CD4-positive, CD25-positive, alpha-beta regulatory T cell (primary cell): ENCODE results near the gene FOXJ2. TPM values are rescaled to one million over a fixed set of nuclear protein-coding genes. Genes with fewer than 3 reads are reported as not detected.

ENCODE experiments used
- ATAC-seq, 2 donors: fragments of 150-1000 bp; cut with Tn5 transposase; one replicate each; pipeline ENCODE4 v1.10.0; 2021; ENCODE audit warnings: low read depth in 2 of 2, moderate number of reproducible peaks in 2 of 2, moderate library complexity in 1 of 2
- DNase-seq, 3 donors: peaks; one replicate each; pipeline versions ENCODE4 v3.0.0 to v3.0.0-alpha.2; 2012 to 2022; ENCODE audit warnings: mixed read lengths in 1 of 3
- H3K27ac ChIP-seq: one replicate; pipeline ENCODE4 v1.7.0; 2013; ENCODE audit warnings: mild to moderate bottlenecking, low read length; ENCODE audit not compliant: insufficient read depth, poor library complexity, severe bottlenecking
- H3K27me3 ChIP-seq: one replicate; pipeline ENCODE4 v1.7.0; 2013; ENCODE audit warnings: low read length; ENCODE audit not compliant: control insufficient read depth, insufficient read depth
- H3K36me3 ChIP-seq: one replicate; pipeline ENCODE4 v1.7.0; 2013; ENCODE audit warnings: mild to moderate bottlenecking, low read length, moderate library complexity; ENCODE audit not compliant: control insufficient read depth, insufficient read depth
- H3K4me1 ChIP-seq: 2 replicates; pipeline ENCODE4 v1.7.0; 2013; ENCODE audit warnings: mild to moderate bottlenecking, low read length; ENCODE audit not compliant: insufficient read depth, control insufficient read depth, poor library complexity, severe bottlenecking
- H3K4me3 ChIP-seq: one replicate; pipeline ENCODE4 v1.7.0; 2013; ENCODE audit warnings: low read depth, mild to moderate bottlenecking, low read length, moderate library complexity
- H3K9me3 ChIP-seq, 2 experiments: 1 replicate in 1 of 2; 2 replicates in 1 of 2; pipeline ENCODE4 v1.7.0; 2013; ENCODE audit warnings: low read length in 2 of 2, mild to moderate bottlenecking in 1 of 2, moderate library complexity in 1 of 2; ENCODE audit not compliant: control insufficient read depth in 2 of 2
- H3K27ac Mint-ChIP-seq, 3 donors: one replicate each; pipeline ENCODE4 v1.8.0; 2020 to 2022; ENCODE audit warnings: mild to moderate bottlenecking in 3 of 3, mixed read lengths in 3 of 3, moderate library complexity in 2 of 3
- H3K27me3 Mint-ChIP-seq: one replicate; pipeline ENCODE4 v1.8.0; 2022; ENCODE audit warnings: mild to moderate bottlenecking, mixed read lengths
- H3K36me3 Mint-ChIP-seq: one replicate; pipeline ENCODE4 v1.8.0; 2020; ENCODE audit warnings: mixed read lengths
- H3K4me1 Mint-ChIP-seq, 4 donors: one replicate each; pipeline ENCODE4 v1.8.0; 2020 to 2022; ENCODE audit warnings: mixed read lengths in 4 of 4, mild to moderate bottlenecking in 1 of 4
- H3K4me3 Mint-ChIP-seq, 4 donors: one replicate each; pipeline ENCODE4 v1.8.0; 2020 to 2022; ENCODE audit warnings: mild to moderate bottlenecking in 4 of 4, mixed read lengths in 4 of 4, moderate library complexity in 3 of 4
- H3K9me3 Mint-ChIP-seq, 7 donors: one replicate each; pipeline ENCODE4 v1.8.0; 2020 to 2022; ENCODE audit warnings: mixed read lengths in 7 of 7, mild to moderate bottlenecking in 3 of 7, moderate library complexity in 2 of 7
- polyA plus RNA-seq, 4 donors: library from polyadenylated mRNA; unstranded; fragments of 300-500 nt; fragmentation: Illumina TruSeq; gene quantifications; one replicate each; pipeline ENCODE4 v1.2.3, GENCODE V29; 2021
- total RNA-seq: library from RNA; stranded (reverse); gene quantifications from one replicate; pipeline ENCODE4 v1.2.3, GENCODE V29; 2022

FOXJ2 gene
- total and polyA plus RNA-seq, 5 donors from 2014 or later: 6.6 to 26.1 (median 8.4) TPM

- H3K9me3 Mint-ChIP-seq: peaks cover 0 to 2% (median 0%) of the 10 kb centered on the region in 7 donors
- no peaks in the 10 kb centered on the region for H3K9me3 ChIP-seq
- H3K27me3 Mint-ChIP-seq: peaks cover 6% of the 10 kb centered on the region
- no peaks in the 10 kb centered on the region for H3K27me3 ChIP-seq
- peaks cover 7% of the 10 kb centered on the region for H3K4me1 ChIP-seq
- H3K36me3 ChIP-seq: no peaks in the 10 kb centered on the region
- DNase-seq (no peak), ATAC-seq (no peak)
- H3K4me3 Mint-ChIP-seq: no peak overlapping the region
- H3K36me3 Mint-ChIP-seq: no peaks in the 10 kb centered on the region
- H3K4me3 ChIP-seq: no peak overlapping the region
- H3K4me1 Mint-ChIP-seq: peaks cover 10 to 34% (median 19%) of the 10 kb centered on the region in 4 donors
- H3K27ac Mint-ChIP-seq: no peak overlapping the region
- H3K27ac ChIP-seq: no peak overlapping the region
These were observed 43.4 kb downstream of the FOXJ2 start for GRCh38 chr12:8075935-8076334.

DNA sequence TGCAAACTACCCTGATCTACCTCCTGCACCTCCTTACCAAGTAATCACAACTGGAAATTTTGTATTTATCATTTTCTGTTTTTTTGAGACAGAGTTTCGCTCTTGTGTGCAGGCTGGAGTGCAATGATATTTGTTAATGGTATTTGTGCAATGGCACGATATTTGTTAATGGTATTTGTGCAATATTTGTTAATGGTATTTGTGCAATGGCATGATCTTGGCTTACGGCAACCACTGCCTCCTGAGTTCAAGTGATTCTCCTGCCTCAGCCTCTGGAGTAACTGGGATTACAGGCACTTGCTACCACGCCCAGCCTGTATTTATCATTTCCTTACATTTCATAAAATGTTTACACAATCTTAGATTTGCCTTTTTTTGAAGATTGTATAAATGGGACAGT is 43.9 kb downstream of the FOXJ2 start:
- Histone ChIP-seq H3K36me3 (no peaks in the 10 kb centered on the region), H3K27ac (no peak overlapping the region), H3K4me3 (no peak overlapping the region), H3K9me3 (no peaks in the 10 kb centered on the region), H3K4me1 (peaks cover 12% of the 10 kb centered on the region), H3K27me3 (no peaks in the 10 kb centered on the region)
- ATAC-seq (no peak), DNase-seq (no peak)
- no peaks in the 10 kb centered on the region for H3K36me3 Mint-ChIP-seq
- no peak overlapping the region for H3K27ac Mint-ChIP-seq
- peaks cover 6% of the 10 kb centered on the region for H3K27me3 Mint-ChIP-seq
- peaks cover 10 to 39% (median 21%) of the 10 kb centered on the region in 4 donors for H3K4me1 Mint-ChIP-seq
- H3K9me3 Mint-ChIP-seq: peaks cover 0 to 2% (median 0%) of the 10 kb centered on the region in 7 donors
- no peak overlapping the region for H3K4me3 Mint-ChIP-seq

- ATAC-seq (no peak), DNase-seq (no peak)
- Mint-ChIP-seq H3K9me3 (peaks cover 0 to 2% (median 0%) of the 10 kb centered on the region in 7 donors), H3K27me3 (peaks cover 6% of the 10 kb centered on the region), H3K4me3 (peak overlapping the region in 1 of 4 donors; percentile 49), H3K27ac (peak overlapping the region in 2 of 3 donors; percentile 28 to 64), H3K36me3 (no peaks in the 10 kb centered on the region), H3K4me1 (peaks cover 10 to 42% (median 23%) of the 10 kb centered on the region in 4 donors)
- Histone ChIP-seq H3K36me3 (no peaks in the 10 kb centered on the region), H3K27ac (no peak overlapping the region), H3K4me3 (no peak overlapping the region), H3K27me3 (no peaks in the 10 kb centered on the region), H3K4me1 (peaks cover 15% of the 10 kb centered on the region), H3K9me3 (no peaks in the 10 kb centered on the region)
These were observed 44.7 kb downstream of the FOXJ2 start for GRCh38 chr12:8077207-8077606.

GRCh38 chr12:8078398-8078797 is 45.9 kb downstream of the FOXJ2 start:
- Histone ChIP-seq H3K4me3 (no peak overlapping the region), H3K36me3 (no peaks in the 10 kb centered on the region), H3K27me3 (no peaks in the 10 kb centered on the region), H3K4me1 (peaks cover 25% of the 10 kb centered on the region), H3K9me3 (no peaks in the 10 kb centered on the region), H3K27ac (no peak overlapping the region)
- Mint-ChIP-seq H3K27ac (peak overlapping the region; percentile 50 to 100 (median 75)), H3K9me3 (no peaks in the 10 kb centered on the region), H3K27me3 (peaks cover 6% of the 10 kb centered on the region), H3K4me1 (peaks cover 10 to 54% (median 30%) of the 10 kb centered on the region in 4 donors), H3K36me3 (no peaks in the 10 kb centered on the region), H3K4me3 (peak overlapping the region in 3 of 4 donors; percentile 18 to 66 (median 43))
- DNase-seq (peak; percentile 51 to 81 (median 78)), ATAC-seq (peak; percentile 44 to 49)

GRCh38 chr12:8078916-8079315 is 46.4 kb downstream of the FOXJ2 start:
- peaks cover 30% of the 10 kb centered on the region for H3K4me1 ChIP-seq
- no peaks in the 10 kb centered on the region for H3K9me3 ChIP-seq
- H3K27me3 ChIP-seq: no peaks in the 10 kb centered on the region
- ATAC-seq (no peak), DNase-seq (no peak)
- Mint-ChIP-seq H3K9me3 (no peaks in the 10 kb centered on the region), H3K36me3 (peaks cover 1% of the 10 kb centered on the region), H3K4me3 (peak overlapping the region in 2 of 4 donors; percentile 66 to 68), H3K4me1 (peaks cover 11 to 59% (median 34%) of the 10 kb centered on the region in 4 donors), H3K27me3 (peaks cover 6% of the 10 kb centered on the region), H3K27ac (peak overlapping the region; percentile 75 to 100 (median 96))
- no peak overlapping the region for H3K27ac ChIP-seq
- H3K36me3 ChIP-seq: no peaks in the 10 kb centered on the region
- no peak overlapping the region for H3K4me3 ChIP-seq

- H3K4me1 Mint-ChIP-seq: peaks cover 18 to 71% (median 42%) of the 10 kb centered on the region in 4 donors
- peaks cover 6% of the 10 kb centered on the region for H3K27me3 Mint-ChIP-seq
- no peaks in the 10 kb centered on the region for H3K9me3 Mint-ChIP-seq
- Histone ChIP-seq H3K27ac (peak overlapping the region; percentile 94), H3K36me3 (no peaks in the 10 kb centered on the region), H3K4me1 (peaks cover 39% of the 10 kb centered on the region), H3K4me3 (peak overlapping the region; percentile 21), H3K27me3 (no peaks in the 10 kb centered on the region), H3K9me3 (no peaks in the 10 kb centered on the region)
- peak overlapping the region; percentile 31 to 68 (median 50) for H3K4me3 Mint-ChIP-seq
- H3K36me3 Mint-ChIP-seq: peaks cover 8% of the 10 kb centered on the region
- DNase-seq: no peak
- peak overlapping the region; percentile 92 to 100 (median 96) for H3K27ac Mint-ChIP-seq
- no peak for ATAC-seq
These were observed 47.6 kb downstream of the FOXJ2 start for GRCh38 chr12:8080120-8080519.

GRCh38 chr12:8081251-8081920 is 48.9 kb downstream of the FOXJ2 start:
- Histone ChIP-seq H3K4me1 (peaks cover 39% of the 10 kb centered on the region), H3K36me3 (no peaks in the 10 kb centered on the region), H3K4me3 (peak overlapping the region; percentile 100), H3K27ac (peak overlapping the region; percentile 94), H3K9me3 (no peaks in the 10 kb centered on the region), H3K27me3 (no peaks in the 10 kb centered on the region)
- H3K27ac Mint-ChIP-seq: peak overlapping the region; percentile 95 to 100 (median 99)
- peaks cover 12% of the 10 kb centered on the region for H3K36me3 Mint-ChIP-seq
- H3K4me1 Mint-ChIP-seq: peaks cover 22 to 82% (median 43%) of the 10 kb centered on the region in 4 donors
- H3K27me3 Mint-ChIP-seq: peaks cover 4% of the 10 kb centered on the region
- H3K9me3 Mint-ChIP-seq: no peaks in the 10 kb centered on the region
- peak overlapping the region; percentile 93 to 100 (median 98) for H3K4me3 Mint-ChIP-seq
- DNase-seq (peak in 2 of 3 donors; percentile 30 to 59), ATAC-seq (no peak)

DNA sequence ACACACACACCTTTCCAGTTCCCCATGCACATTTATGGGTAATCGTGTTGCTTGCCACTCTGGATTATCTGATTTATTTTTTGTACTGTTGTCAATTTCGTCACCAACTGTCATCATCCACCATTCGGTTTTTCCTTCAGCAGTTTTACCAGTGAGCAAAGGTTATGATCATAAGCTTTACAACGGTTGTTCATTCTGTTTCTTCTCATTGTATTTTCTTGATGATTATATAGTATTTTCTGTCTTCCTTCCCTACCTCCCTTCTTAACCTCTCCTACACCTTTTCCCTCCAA is 50.2 kb downstream of the FOXJ2 start:
- H3K27ac Mint-ChIP-seq: peak overlapping the region; percentile 95 to 100 (median 99)
- Histone ChIP-seq H3K36me3 (no peaks in the 10 kb centered on the region), H3K4me1 (peaks cover 49% of the 10 kb centered on the region), H3K9me3 (no peaks in the 10 kb centered on the region), H3K4me3 (peak overlapping the region; percentile 100), H3K27me3 (no peaks in the 10 kb centered on the region), H3K27ac (peak overlapping the region; percentile 94)
- H3K4me3 Mint-ChIP-seq: peak overlapping the region; percentile 93 to 100 (median 98)
- H3K4me1 Mint-ChIP-seq: peaks cover 30 to 90% (median 44%) of the 10 kb centered on the region in 4 donors
- H3K27me3 Mint-ChIP-seq: no peaks in the 10 kb centered on the region
- H3K36me3 Mint-ChIP-seq: peaks cover 15% of the 10 kb centered on the region
- no peaks in the 10 kb centered on the region for H3K9me3 Mint-ChIP-seq
- ATAC-seq (no peak), DNase-seq (peak in 1 of 3 donors; percentile 12)
